Measurements from ENCODE around the gene CCDC71L.

CCDC71L gene

DNA sequence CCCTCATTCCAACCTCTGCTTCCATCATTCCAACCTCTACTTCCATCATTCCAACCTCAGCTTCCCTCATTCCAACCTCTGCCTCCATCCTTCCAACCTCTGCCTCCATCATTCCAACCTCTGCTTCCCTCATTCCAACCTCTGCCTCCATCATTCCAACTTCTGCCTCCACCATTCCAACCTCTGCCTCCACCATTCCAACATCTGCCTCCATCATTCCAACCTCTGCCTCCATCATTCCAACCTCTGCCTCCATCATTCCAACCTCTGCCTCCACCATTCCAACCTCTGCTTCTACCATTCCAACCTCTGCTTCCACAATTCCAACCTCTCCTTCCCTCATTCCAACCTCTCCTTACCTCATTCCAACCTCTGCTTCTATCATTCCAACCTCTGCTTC is 30.3 kb downstream of the CCDC71L start:
- DNase-seq (ENCODE audit: extremely low spot score, insufficient read length, low read depth) = no peak
- FAIRE-seq = no peak

GRCh38 chr7:106629516-106629915 is 31.4 kb downstream of the CCDC71L start:
- no peak for FAIRE-seq
- DNase-seq (ENCODE audit: extremely low spot score, insufficient read length, low read depth) = no peak

- FAIRE-seq (no peak), DNase-seq (ENCODE audit: extremely low spot score, insufficient read length, low read depth) (no peak)
Measured at GRCh38 chr7:106626376-106627164, 34.4 kb downstream of the CCDC71L start.

GRCh38 chr7:106625678-106626301 is 35.2 kb downstream of the CCDC71L start:
- FAIRE-seq = no peak

GRCh38 chr7:106623853-106624252 is 37.1 kb downstream of the CCDC71L start:
- no peak for FAIRE-seq
- no peak for DNase-seq (ENCODE audit: extremely low spot score, insufficient read length, low read depth)

More at GRCh38 chr7:106625678-106626301, 35.2 kb downstream of the CCDC71L start:
- DNase-seq (ENCODE audit: extremely low spot score, insufficient read length, low read depth) = no peak

GRCh38 chr7:106623315-106623660 is 37.7 kb downstream of the CCDC71L start:
- DNase-seq (ENCODE audit: extremely low spot score, insufficient read length, low read depth) (no peak), FAIRE-seq (no peak)

- FAIRE-seq (no peak), DNase-seq (ENCODE audit: extremely low spot score, insufficient read length, low read depth) (no peak)
Measured at GRCh38 chr7:106622654-106623314, 38.2 kb downstream of the CCDC71L start.

DNA sequence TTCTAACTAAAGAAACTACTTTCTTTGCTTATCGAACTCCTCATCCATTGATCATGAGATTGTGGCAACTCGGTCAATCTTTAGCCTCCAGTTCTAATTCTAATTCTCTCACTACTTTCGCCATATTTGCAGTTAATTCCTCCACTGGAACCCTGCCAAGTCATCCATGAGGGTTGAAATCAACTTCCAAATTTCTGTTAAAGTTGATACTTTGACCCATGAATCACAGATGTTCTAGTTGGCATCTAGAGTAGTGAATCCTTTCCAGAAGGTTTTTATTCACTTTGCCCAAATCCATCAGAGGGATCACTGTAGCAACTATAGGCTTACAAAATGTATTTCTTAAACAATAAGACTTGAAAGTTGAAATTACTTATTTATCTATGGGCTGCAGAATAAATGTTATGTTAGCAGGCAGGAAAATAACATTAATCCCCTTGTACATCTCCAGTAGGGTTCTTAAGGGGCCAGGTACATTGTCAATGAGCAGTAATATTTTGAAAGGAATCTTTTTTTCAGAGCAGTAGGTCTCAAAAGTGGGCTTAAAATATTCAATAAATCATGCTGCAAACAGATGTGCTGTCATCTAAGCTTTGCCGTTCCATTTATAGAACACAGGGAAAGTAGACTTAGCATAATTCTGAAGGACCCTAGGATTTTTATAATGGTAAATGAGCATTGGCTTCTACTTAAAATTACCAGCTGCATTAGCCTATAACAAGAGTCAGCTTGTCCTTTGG is 39.4 kb downstream of the CCDC71L start:
- no peak for DNase-seq (ENCODE audit: extremely low spot score, insufficient read length, low read depth)
- FAIRE-seq = no peak

- DNase-seq (ENCODE audit: extremely low spot score, insufficient read length, low read depth) (no peak), FAIRE-seq (no peak)
Measured at GRCh38 chr7:106620676-106621075, 40.3 kb downstream of the CCDC71L start.

DNA sequence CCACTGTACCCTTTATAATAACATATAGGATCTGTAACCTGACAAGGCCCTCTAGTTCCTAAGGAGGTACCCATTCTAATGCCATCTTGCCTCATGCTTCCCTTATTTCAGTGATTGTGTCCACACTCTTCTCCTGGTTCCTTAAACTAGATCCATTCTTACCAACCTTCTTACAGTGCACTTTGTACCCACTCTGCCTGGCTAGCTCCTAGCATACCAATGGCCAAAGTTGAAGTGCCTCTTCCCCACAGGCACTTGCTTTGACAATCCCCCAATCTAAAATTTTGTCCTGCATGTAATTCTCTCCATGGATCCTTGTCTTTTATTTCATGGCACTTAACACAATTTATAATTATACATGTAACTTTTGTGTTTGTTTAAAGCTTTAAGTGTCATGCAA is 40.9 kb downstream of the CCDC71L start:
- FAIRE-seq (no peak), DNase-seq (ENCODE audit: extremely low spot score, insufficient read length, low read depth) (no peak)

GRCh38 chr7:106619213-106619612 is 41.7 kb downstream of the CCDC71L start:
- no peak for FAIRE-seq
- no peak for DNase-seq (ENCODE audit: extremely low spot score, insufficient read length, low read depth)

DNA sequence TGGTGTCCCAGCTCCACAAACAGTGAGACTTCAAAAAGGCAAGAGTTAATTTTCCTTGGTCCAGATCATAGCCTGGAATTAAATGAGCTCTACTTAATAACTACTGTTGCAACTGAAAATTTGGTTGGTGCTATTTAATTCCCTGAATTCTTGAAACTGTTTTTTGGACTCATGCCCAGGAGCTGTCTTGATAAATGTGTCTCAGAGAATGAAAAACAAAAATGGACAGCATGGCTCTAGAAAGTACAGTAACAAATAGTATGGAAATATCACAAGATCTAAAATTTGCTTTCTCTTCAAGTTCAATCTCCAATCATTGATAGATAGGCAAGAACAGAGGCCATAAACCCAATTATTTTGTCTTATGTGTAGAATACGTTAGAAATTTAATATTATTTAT is 42.5 kb downstream of the CCDC71L start:
- FAIRE-seq = no peak
- DNase-seq (ENCODE audit: extremely low spot score, insufficient read length, low read depth) = no peak

DNA sequence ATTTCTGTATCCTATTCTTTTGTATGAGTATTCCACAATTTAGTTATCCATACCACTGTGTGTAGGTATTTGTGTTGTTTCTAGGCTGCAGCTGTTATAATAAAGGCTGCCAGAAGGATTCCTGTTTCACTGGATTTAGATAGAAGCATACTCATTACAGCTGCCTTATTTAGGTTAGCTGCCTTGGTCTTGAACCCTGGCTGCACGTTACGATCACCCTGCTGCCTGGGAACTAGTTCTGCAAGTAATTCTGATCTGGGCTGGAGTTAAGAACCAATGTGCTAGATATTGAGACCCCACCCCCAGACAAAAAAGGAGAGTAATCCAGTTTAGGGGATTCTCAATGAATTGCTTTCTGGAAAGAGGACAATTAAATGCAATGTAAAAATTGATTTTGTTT is 43.1 kb downstream of the CCDC71L start:
- DNase-seq (ENCODE audit: extremely low spot score, insufficient read length, low read depth) (no peak), FAIRE-seq (no peak)

GRCh38 chr7:106616708-106617051 is 44.3 kb downstream of the CCDC71L start:
- DNase-seq (ENCODE audit: extremely low spot score, insufficient read length, low read depth) = no peak
- no peak for FAIRE-seq

- DNase-seq (ENCODE audit: extremely low spot score, insufficient read length, low read depth) (no peak), FAIRE-seq (no peak)
Measured at GRCh38 chr7:106615808-106616707, 44.9 kb downstream of the CCDC71L start.

- no peak for DNase-seq (ENCODE audit: extremely low spot score, insufficient read length, low read depth)
- no peak for FAIRE-seq
Measured at GRCh38 chr7:106614751-106615150, 46.2 kb downstream of the CCDC71L start.

- no peak for FAIRE-seq
- no peak for DNase-seq (ENCODE audit: extremely low spot score, insufficient read length, low read depth)
Measured at GRCh38 chr7:106613848-106614560, 47.0 kb downstream of the CCDC71L start.

GRCh38 chr7:106613279-106613678 is 47.7 kb downstream of the CCDC71L start:
- FAIRE-seq (no peak), DNase-seq (ENCODE audit: extremely low spot score, insufficient read length, low read depth) (no peak)

DNA sequence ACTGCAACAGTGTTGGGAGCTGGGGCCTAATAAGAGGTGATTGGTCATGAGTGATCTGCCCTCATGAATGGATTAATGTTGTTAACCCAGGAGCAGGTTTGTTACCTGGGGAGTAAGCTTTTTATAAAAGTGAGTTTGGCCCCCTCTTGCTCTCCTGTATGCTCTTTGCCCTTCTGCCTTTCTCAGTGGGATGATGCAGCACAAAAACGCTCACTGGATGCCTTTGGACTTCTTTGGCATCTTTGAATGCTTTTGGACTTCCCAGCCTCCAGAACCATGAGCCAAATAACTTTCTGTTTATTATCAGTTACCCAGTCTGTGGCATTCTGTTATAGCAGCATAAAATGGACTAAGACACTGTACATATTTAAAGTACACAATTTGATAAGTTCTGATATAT is 48.5 kb downstream of the CCDC71L start:
- FAIRE-seq = no peak
- no peak for DNase-seq (ENCODE audit: extremely low spot score, insufficient read length, low read depth)
